Osteocyte (in vitro differentiated cells): ENCODE data around the gene ATXN7L3. TPM values are rescaled to one million over a fixed set of nuclear protein-coding genes. Genes with fewer than 3 reads are reported as not detected.
"Not testable (repeated sequence)": the region's sequence is repeated elsewhere in the genome, so short reads cannot be mapped to it uniquely, and the experiment has no call there.

Experiments used
- DNase-seq: peaks from one replicate; pipeline ENCODE4 v3.0.0; 2021; ENCODE audit warnings: mixed read lengths; ENCODE audit not compliant: unreplicated experiment; ENCODE audit errors: extremely low spot score
- H3K27ac Mint-ChIP-seq: one replicate; pipeline ENCODE4 v1.8.0; 2021; ENCODE audit warnings: mild to moderate bottlenecking, mixed read lengths; ENCODE audit not compliant: unreplicated experiment
- H3K27me3 Mint-ChIP-seq: one replicate; pipeline ENCODE4 v1.8.0; 2021; ENCODE audit warnings: mixed read lengths; ENCODE audit not compliant: unreplicated experiment
- H3K36me3 Mint-ChIP-seq: one replicate; pipeline ENCODE4 v1.8.0; 2021; ENCODE audit warnings: mixed read lengths; ENCODE audit not compliant: unreplicated experiment
- H3K4me1 Mint-ChIP-seq: one replicate; pipeline ENCODE4 v1.8.0; 2021; ENCODE audit warnings: mixed read lengths; ENCODE audit not compliant: unreplicated experiment
- H3K4me3 Mint-ChIP-seq: one replicate; pipeline ENCODE4 v1.8.0; 2021; ENCODE audit warnings: mild to moderate bottlenecking, moderate library complexity, mixed read lengths; ENCODE audit not compliant: unreplicated experiment
- H3K9me3 Mint-ChIP-seq: one replicate; pipeline ENCODE4 v1.8.0; 2021; ENCODE audit warnings: mixed read lengths; ENCODE audit not compliant: unreplicated experiment
- total RNA-seq: library from RNA; stranded (reverse); gene quantifications from 2 replicates; pipeline ENCODE4 v1.2.1, GENCODE V29; 2021
- TF ChIP-seq, protein P1 (sequence below): fragments of 200-600 bp; sonication (generic); IDR thresholded peaks from 2 replicates; pipeline ENCODE4 v1.5.0; 2021; ENCODE audit warnings: antibody characterized with exemption, mild to moderate bottlenecking, moderate library complexity

Gene ATXN7L3
- total RNA-seq, 1 donor from 2014 or later = 89.0 TPM

DNA sequence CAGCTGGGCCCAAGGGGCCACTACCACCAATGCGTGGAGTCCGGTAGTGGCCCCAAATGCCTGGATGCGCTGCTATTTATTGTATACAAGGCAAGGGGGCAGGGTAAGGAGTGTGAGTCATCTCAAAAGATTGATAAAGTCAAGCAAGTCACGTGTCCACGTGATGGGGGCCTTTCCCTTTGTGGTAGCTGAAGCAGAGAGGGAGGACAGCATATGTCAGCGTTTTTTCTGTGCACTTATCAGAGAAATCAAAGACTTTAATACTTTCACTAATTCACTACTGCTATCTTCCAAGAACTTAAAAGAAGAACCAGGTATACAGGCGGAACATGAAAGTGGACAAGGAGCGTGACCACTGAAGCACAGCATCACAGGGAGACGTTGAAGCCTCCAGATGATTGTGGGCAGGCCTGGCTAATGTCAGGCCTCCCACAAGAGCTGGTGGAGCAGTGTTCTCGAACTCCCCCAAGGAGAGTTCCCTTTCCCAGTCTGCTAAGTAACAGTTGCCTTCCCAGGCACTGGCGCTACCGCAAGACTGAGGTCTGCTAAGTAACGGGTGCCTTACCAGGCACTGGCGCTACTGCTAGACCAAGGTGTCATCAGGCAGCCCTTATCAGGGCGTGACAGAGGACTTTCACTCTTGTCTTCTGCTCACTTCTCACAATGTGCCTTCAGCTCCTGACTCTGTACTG lies 40.0 kb downstream of the ATXN7L3 start:
- Mint-ChIP-seq H3K27ac (no peak overlapping the region), H3K27me3 (no peaks in the 10 kb centered on the region), H3K9me3 (no peaks in the 10 kb centered on the region), H3K36me3 (peaks cover 3% of the 10 kb centered on the region), H3K4me1 (no peaks in the 10 kb centered on the region), H3K4me3 (no peak overlapping the region)
- DNase-seq = no peak
- TF ChIP-seq, protein P1, sequence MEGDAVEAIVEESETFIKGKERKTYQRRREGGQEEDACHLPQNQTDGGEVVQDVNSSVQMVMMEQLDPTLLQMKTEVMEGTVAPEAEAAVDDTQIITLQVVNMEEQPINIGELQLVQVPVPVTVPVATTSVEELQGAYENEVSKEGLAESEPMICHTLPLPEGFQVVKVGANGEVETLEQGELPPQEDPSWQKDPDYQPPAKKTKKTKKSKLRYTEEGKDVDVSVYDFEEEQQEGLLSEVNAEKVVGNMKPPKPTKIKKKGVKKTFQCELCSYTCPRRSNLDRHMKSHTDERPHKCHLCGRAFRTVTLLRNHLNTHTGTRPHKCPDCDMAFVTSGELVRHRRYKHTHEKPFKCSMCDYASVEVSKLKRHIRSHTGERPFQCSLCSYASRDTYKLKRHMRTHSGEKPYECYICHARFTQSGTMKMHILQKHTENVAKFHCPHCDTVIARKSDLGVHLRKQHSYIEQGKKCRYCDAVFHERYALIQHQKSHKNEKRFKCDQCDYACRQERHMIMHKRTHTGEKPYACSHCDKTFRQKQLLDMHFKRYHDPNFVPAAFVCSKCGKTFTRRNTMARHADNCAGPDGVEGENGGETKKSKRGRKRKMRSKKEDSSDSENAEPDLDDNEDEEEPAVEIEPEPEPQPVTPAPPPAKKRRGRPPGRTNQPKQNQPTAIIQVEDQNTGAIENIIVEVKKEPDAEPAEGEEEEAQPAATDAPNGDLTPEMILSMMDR = no peak

- Mint-ChIP-seq H3K4me1 (no peaks in the 10 kb centered on the region), H3K27ac (no peak overlapping the region), H3K4me3 (no peak overlapping the region), H3K9me3 (no peaks in the 10 kb centered on the region), H3K36me3 (peaks cover 3% of the 10 kb centered on the region), H3K27me3 (no peaks in the 10 kb centered on the region)
- TF ChIP-seq, protein P1 = no peak
- DNase-seq = no peak
Measured at GRCh38 chr17:44155488-44155887, 44.2 kb downstream of the ATXN7L3 start.

DNA sequence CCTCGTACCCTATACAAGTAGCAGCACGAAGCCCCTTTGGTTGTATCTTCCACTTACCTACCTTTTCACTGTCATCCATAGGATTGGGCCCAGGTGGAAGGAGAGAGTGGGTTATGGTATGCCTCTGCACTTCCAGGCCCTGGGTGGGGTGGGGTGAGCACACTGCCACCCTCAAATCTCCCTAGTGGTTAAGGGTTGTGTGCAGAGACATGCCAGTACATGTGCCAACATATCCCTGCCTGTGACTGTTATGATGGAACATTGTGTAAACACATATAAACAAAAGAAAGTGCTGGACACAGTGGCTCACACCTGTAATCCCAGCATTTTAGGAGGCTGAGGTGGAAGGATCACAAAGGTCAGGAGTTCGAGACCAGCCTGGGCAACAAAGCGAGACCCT lies 46.8 kb downstream of the ATXN7L3 start:
- no peaks in the 10 kb centered on the region for H3K27me3 Mint-ChIP-seq
- H3K9me3 Mint-ChIP-seq = no peaks in the 10 kb centered on the region
- peaks cover 2% of the 10 kb centered on the region for H3K36me3 Mint-ChIP-seq
- TF ChIP-seq, protein P1 = no peak
- no peak for DNase-seq
- H3K4me1 Mint-ChIP-seq = no peaks in the 10 kb centered on the region
- no peak overlapping the region for H3K4me3 Mint-ChIP-seq
- no peak overlapping the region for H3K27ac Mint-ChIP-seq

DNA sequence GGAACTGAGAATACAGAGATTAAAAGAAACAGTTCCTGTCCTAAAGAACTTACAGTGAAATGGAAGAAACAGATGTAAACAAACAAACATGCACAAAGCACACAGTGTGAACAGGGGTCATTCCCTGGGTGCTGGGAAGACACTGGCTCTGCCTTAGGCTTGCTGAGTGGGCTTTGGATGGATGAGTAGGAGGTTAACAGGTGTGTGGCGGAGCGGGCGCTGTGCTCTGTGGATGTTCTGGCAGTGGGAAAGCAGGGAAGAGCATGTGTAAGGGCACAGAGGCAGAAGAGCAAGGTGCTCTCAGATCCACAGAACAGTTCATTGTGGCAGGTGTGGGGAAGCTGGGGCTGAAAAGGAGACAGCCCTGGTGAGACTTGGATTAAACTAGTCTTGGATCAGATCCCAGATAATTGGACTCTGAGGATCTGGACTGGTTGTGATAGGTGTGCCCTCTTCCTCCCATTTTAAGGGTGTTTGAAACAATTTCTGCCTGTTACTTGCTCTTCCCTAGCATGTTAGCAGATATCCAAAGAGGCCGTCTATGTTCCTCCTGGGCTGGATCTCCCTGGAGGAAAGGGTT lies 49.8 kb downstream of the ATXN7L3 start:
- H3K4me1 Mint-ChIP-seq = no peaks in the 10 kb centered on the region
- H3K4me3 Mint-ChIP-seq = no peak overlapping the region
- H3K9me3 Mint-ChIP-seq = no peaks in the 10 kb centered on the region
- H3K36me3 Mint-ChIP-seq = peaks cover 2% of the 10 kb centered on the region
- no peaks in the 10 kb centered on the region for H3K27me3 Mint-ChIP-seq
- TF ChIP-seq, protein P1 = no peak
- no peak overlapping the region for H3K27ac Mint-ChIP-seq
- DNase-seq = no peak

- not testable (repeated sequence) for H3K36me3 Mint-ChIP-seq, H3K27ac Mint-ChIP-seq, H3K4me3 Mint-ChIP-seq
Measured at GRCh38 chr17:44149066-44149465, 50.6 kb downstream of the ATXN7L3 start.

More at GRCh38 chr17:44149066-44149465, 50.6 kb downstream of the ATXN7L3 start:
- not testable (repeated sequence) for H3K9me3 Mint-ChIP-seq, DNase-seq, H3K4me1 Mint-ChIP-seq, H3K27me3 Mint-ChIP-seq
